Measurements from ENCODE around the gene ZNF681. TPM values are rescaled to one million over a fixed set of nuclear protein-coding genes. Genes with fewer than 3 reads are reported as not detected.

Gene ZNF681
- polyA plus RNA-seq (2012; rRNA removed) = 0.37 and 0.38 TPM in 2 replicates
- 0.68 and 0.73 TPM in 2 replicates for polyA plus RNA-seq (2012; cell fraction: cytosol; rRNA removed)
- 0.27 and 0.46 TPM in 2 replicates for polyA plus RNA-seq (2012; cell fraction: nucleus; rRNA removed)

- Histone ChIP-seq H3K27me3 (ENCODE audit: insufficient read depth) (no peaks in the 10 kb centered on the region), H4K20me1 (ENCODE audit: insufficient read depth) (no peaks in the 10 kb centered on the region), H3K27ac (ENCODE audit: low read depth in 2 of 2, low read length in 1 of 2) (peak within 1 kb of the TSS; percentile 72 to 89), H3K79me2 (ENCODE audit: insufficient read depth) (peaks cover 23% of the 10 kb centered on the region), H3F3A (replicated peaks; ENCODE audit: insufficient read depth) (peaks cover 14% of the 10 kb centered on the region), H3K4me2 (peak within 1 kb of the TSS; percentile 92), H3K9me3 (no peaks in the 10 kb centered on the region), H2AFZ (ENCODE audit: low read depth) (peak within 1 kb of the TSS; percentile 95), H3K36me3 (replicated peaks in 1 of 2; ENCODE audit: control insufficient read depth in 1 of 2, insufficient read depth in 2 of 2, low read length in 1 of 2) (peaks cover 0 to 7% of the 10 kb centered on the region in 2 experiments), H3K9me2 (no peaks in the 10 kb centered on the region), H3K4me3 (ENCODE audit: low read depth in 2 of 2, low read length in 1 of 2) (peak within 1 kb of the TSS; percentile 72 to 86), H3K9ac (peak within 1 kb of the TSS; percentile 85), H3K4me1 (ENCODE audit: control insufficient read depth in 1 of 2, insufficient read depth in 2 of 2, low read depth in 1 of 2, low read length in 1 of 2) (peaks cover 0 to 2% of the 10 kb centered on the region in 2 experiments; a peak in 2 of 4 replicates)
- ChIA-PET CTCF (interaction anchor here (0.7 to 1.0 kb wide), 2 partner anchors 59 to 380 kb away, joined by 3 read pairs; no protein-coding TSS in a partner anchor), POLR2A (interaction anchor here (0.9 to 1.5 kb wide), 5 partner anchors 72 to 343 kb away, joined by 4 to 12 read pairs (median 6); partner anchors contain the start of genes ZNF254, ZNF675 and ZNF726)
- under 1% methylated on average over 31 of the region's 44 CpGs for WGBS (ENCODE audit: low lambda C conversion rate)
- peak; percentile 85 for DNase-seq
- TF ChIP-seq RXRA (IDR thresholded peaks at IDR 0.05; ENCODE audit: borderline replicate concordance, low read depth) (no peak), ELF1 (IDR thresholded peaks at IDR 0.05) (peak; percentile 77), FOXM1 (IDR thresholded peaks at IDR 0.05; ENCODE audit: low read depth) (no peak), SIN3A (IDR thresholded peaks at IDR 0.05; ENCODE audit: borderline replicate concordance, low read depth, low read length) (peak; percentile 66; the same call in 1 of the 2 replicates), IRF3 (IDR thresholded peaks at IDR 0.05; ENCODE audit: low read depth, low read length) (no peak), POLR2AphosphoS5 (IDR thresholded peaks at IDR 0.05; ENCODE audit: low read depth, low read length) (peak; percentile 94), GABPA (IDR thresholded peaks at IDR 0.05; ENCODE audit: low read depth) (peak; percentile 41; the same call in 1 of the 2 replicates), MXI1 (IDR thresholded peaks at IDR 0.05; ENCODE audit: low read depth, low read length) (peak; percentile 54; the same call in 1 of the 2 replicates), EP300 (IDR thresholded peaks at IDR 0.05; ENCODE audit: borderline replicate concordance in 1 of 2, low read depth in 1 of 2, low read length in 1 of 2) (no peak), JUND (IDR thresholded peaks at IDR 0.05) (no peak), TCF12 (IDR thresholded peaks at IDR 0.05) (no peak), RAD21 (IDR thresholded peaks at IDR 0.05; ENCODE audit: low read length) (0 out of 2 replicates have a peak, but pooled peaks have one; percentile 1), NRF1 (IDR thresholded peaks at IDR 0.05; ENCODE audit: low read depth, low read length) (no peak), CHD2 (IDR thresholded peaks at IDR 0.05; ENCODE audit: low read length, partially characterized antibody) (peak; percentile 15), RCOR1 (IDR thresholded peaks at IDR 0.05; ENCODE audit: low read length) (no peak), EZH2phosphoT487 (IDR thresholded peaks at IDR 0.05; ENCODE audit: borderline replicate concordance, low read depth) (no peak), SMC3 (IDR thresholded peaks at IDR 0.05; ENCODE audit: low read depth, low read length) (no peak), YY1 (IDR thresholded peaks at IDR 0.05; ENCODE audit: low read depth) (peak; percentile 86), TAF1 (IDR thresholded peaks at IDR 0.05; ENCODE audit: borderline replicate concordance, low read depth, low read length) (peak; percentile 48; the same call in 1 of the 2 replicates), RFX5 (IDR thresholded peaks at IDR 0.05; ENCODE audit: low read length) (0 out of 2 replicates have a peak, but pooled peaks have one; percentile 51), PBX3 (IDR thresholded peaks at IDR 0.05) (peak; percentile 92), NFIC (IDR thresholded peaks at IDR 0.05; ENCODE audit: borderline replicate concordance) (no peak), TEAD4 (IDR thresholded peaks at IDR 0.05; ENCODE audit: borderline replicate concordance, insufficient read depth) (no peak), GATA2 (CRISPR knock-in tag; IDR thresholded peaks at IDR 0.05) (peak; percentile 25; the same call in 1 of the 2 replicates)
- TF ChIP-seq, protein P1, sequence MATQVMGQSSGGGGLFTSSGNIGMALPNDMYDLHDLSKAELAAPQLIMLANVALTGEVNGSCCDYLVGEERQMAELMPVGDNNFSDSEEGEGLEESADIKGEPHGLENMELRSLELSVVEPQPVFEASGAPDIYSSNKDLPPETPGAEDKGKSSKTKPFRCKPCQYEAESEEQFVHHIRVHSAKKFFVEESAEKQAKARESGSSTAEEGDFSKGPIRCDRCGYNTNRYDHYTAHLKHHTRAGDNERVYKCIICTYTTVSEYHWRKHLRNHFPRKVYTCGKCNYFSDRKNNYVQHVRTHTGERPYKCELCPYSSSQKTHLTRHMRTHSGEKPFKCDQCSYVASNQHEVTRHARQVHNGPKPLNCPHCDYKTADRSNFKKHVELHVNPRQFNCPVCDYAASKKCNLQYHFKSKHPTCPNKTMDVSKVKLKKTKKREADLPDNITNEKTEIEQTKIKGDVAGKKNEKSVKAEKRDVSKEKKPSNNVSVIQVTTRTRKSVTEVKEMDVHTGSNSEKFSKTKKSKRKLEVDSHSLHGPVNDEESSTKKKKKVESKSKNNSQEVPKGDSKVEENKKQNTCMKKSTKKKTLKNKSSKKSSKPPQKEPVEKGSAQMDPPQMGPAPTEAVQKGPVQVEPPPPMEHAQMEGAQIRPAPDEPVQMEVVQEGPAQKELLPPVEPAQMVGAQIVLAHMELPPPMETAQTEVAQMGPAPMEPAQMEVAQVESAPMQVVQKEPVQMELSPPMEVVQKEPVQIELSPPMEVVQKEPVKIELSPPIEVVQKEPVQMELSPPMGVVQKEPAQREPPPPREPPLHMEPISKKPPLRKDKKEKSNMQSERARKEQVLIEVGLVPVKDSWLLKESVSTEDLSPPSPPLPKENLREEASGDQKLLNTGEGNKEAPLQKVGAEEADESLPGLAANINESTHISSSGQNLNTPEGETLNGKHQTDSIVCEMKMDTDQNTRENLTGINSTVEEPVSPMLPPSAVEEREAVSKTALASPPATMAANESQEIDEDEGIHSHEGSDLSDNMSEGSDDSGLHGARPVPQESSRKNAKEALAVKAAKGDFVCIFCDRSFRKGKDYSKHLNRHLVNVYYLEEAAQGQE (IDR thresholded peaks at IDR 0.05; ENCODE audit: low read depth, low read length) = no peak
- TF ChIP-seq, protein P2, sequence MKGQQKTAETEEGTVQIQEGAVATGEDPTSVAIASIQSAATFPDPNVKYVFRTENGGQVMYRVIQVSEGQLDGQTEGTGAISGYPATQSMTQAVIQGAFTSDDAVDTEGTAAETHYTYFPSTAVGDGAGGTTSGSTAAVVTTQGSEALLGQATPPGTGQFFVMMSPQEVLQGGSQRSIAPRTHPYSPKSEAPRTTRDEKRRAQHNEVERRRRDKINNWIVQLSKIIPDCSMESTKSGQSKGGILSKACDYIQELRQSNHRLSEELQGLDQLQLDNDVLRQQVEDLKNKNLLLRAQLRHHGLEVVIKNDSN (IDR thresholded peaks at IDR 0.05; ENCODE audit: borderline replicate concordance, low read depth) = no peak
Measured at GRCh38 chr19:23758187-23759074, at the start of gene ZNF681. TSS of gene ZNF681 (minus strand) at chr19:23758891. CDS start at chr19:23758749, 142 bp downstream.

Data from SK-N-SH (cell line).